LoVo (cell line): ENCODE data around the gene POPDC2.
A peak's percentile ranks its signal among the peaks of the same experiment; 100 is the strongest.

Source experiments
- DNase-seq: peaks from one replicate; pipeline ENCODE4 v3.0.0-alpha.2; 2016; ENCODE audit warnings: low spot score

The POPDC2 gene

DNA sequence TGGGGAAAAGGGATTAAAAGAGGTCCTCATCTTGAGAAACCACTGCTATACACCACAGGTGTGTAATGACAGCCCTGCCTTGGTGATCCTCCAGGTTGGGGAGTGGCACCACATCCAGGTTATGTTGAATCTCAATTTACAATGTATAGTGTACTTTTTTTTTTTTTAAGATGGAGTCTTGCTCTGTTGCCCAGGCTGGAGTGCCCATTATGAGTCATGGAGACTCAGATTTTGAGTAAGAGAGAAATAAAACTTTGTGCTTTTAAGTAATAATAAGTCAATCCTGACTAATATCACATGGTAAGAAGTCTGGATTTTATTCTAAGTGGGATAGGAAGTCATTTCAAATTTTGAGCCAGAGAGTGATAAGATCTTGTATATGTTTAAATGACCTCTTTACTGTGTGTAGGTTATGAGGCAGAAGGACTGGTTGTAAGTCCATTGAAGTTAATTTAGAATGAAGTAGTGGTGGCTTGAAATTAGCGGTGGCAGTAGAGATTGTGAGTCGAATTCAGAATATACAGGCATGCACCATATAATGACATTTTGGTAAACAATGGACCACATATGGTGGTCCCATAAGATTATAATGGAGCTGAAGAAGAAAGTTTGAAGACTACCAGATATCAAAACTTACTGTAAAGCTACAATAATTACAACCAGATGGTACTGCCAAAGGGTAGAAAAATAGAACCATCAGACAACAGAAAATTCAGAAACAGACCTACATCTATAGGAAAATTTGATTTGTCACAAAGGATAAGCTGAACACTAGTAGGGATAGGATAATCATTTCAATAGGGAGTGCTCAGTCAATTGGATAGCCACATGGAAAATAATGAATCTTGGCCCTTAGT is 20.7 kb downstream of the POPDC2 start:
- no peak for DNase-seq

DNA sequence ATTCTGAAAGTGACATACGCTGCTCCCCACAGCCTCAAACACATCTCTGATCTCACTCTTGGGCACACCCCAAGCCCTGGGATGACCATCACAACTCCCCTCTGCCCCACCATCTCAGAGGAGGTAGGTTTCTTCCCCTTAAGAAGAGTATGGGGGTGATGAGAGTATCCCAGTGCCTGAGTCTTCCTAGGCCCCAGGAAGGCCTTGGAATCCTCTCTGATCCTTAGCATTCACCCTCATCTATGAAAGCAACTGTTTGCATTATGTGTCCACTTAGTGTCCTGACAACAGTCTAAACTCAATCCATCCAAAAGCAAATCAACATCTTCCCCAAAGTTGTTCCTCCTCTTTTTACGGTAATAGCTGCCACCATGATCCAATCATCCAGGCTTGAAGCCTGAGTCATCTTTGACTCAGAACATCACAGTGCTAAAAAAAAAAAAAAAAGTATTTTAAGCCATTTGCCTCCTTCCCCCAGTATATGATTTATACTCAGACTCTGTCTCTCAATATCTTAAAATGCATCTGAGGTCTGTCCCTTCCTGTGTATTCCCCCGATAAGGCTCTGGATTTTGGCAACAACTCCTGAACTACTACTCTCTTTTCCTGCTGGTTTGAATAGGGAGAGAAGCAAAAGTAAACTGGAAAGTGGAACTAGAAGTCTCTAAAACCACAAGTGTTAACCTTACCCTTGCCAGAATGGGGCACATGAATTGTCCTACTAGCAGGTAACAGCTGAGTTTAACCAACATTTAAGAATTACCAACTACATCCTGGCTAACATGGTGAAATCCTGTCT is 22.5 kb downstream of the POPDC2 start:
- no peak for DNase-seq

DNA sequence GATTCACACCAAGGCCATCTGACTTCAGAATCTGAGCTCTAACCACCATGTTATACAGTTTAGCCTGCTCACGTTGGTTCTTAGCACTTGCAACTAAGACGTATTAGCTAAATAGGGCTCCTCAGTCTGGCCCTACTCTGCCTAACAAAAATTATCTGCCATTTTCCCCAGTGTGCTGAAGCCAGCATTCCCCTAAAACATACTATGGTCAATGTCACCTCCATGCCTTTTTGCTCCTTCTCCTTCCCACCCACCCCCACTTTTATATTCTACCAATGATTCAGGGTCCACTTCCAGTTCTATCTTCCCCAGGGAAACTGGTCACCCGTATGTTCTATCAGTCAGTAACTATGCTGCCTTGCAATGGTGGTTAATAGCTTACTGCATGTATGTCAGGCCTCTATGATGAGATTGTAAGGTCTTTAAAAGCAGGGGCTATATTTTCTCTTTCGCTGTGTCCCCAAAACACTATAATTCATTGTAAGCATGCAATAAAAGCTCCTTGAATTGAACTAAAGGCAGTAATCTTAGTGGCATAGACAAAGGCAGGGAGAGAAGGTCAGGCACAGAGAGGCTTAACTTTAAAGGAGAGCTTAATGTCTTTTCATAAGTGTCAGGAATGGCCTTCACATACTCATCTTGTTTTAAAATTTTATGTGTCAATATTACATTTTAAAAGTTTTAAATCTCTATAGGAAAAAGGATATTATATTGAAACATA is 23.3 kb downstream of the POPDC2 start:
- no peak for DNase-seq

DNA sequence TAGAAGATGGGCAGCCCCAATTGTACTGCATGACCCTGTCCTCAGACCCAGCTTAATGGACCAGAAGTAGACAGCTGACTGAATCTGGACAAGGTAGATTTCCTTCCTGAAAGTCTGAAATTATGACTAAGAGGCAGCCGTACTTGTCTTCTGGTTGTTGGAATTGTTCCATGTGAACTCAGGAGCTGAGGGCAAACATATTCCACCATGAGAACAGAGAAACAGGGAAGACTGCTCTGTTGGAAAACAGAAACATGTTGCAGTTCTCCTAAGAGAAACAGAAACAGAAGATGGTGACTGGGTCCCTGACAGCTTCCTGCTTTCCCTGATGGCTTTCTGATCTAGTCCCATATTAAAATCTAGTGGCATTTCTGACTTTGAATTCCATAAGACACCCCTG is 24.1 kb downstream of the POPDC2 start:
- peak; percentile 9 for DNase-seq

DNA sequence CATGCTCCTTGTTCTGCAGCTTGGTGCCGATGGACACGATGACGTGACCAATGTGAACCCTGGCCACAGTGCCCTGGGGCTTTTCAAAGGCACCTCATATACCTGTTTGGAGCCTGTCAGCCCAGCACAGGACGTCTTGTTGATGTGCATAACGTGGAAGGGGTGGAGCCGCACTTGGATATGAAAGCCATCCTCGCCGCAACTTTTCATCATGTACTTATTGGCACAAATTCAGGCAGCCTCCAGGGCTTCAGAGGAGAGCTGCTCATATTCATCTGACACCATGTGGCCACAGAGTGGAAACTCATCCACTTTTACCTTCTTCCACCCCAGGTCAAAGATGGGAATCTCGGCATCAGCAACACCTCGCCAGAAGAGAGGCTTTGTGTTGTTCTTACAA is 24.7 kb downstream of the POPDC2 start:
- no peak for DNase-seq

DNA sequence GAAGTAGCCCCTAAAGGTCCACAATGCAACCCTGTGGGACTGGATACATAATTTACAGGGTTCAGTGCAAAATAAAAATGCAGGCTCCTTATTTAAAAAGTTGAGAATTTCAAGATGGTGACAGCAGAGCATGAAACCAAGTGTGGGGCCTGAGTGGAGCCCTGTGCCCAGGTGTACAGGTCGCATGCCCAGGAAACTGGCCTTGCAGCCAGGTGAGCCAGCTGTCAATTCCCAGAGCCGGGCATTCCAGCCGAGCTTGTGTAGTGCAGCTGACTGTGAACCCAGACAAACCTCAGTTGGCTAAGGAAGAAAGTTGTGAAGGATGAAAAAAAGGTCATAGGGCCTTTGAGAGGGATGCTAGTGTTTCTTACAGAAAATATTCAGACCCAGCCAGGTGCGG is 27.6 kb downstream of the POPDC2 start:
- no peak for DNase-seq

DNA sequence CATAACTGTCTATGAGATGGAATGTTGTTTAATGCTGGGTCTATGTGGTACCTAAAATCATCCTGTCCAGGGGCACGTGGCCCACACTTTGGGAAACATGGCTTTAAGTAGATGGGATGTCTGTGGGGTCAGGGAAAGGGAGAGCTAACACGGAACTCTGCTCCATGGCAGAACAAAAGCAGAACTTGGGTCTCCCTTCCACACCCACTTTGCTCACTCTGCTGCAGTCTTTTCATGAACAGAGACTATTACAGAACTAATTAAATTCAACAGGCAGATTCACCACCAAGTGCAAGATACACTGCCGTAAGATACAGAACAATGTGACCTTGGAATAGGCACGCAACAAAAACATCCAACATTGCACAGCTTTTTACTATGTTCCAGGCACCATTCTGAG is 28.2 kb downstream of the POPDC2 start:
- no peak for DNase-seq

DNA sequence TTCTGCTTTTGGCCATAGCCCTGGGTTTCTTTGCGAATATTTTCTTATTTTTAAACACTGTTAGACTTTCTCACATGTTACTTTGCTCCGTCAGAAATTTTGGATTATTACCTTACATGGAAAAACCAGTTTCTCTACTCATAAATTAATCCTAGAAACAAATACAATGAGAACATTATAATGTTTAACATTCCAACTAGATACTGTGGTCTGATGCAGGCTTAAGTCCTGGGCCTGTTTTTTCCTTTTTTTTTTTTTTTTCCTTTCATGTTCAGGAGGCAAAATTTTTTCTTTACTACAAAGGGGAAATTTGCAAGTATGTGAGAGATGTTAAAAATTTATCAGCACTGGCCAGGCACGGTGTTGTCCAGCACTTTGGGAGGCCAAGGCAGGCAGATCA is 28.9 kb downstream of the POPDC2 start:
- DNase-seq: no peak

DNA sequence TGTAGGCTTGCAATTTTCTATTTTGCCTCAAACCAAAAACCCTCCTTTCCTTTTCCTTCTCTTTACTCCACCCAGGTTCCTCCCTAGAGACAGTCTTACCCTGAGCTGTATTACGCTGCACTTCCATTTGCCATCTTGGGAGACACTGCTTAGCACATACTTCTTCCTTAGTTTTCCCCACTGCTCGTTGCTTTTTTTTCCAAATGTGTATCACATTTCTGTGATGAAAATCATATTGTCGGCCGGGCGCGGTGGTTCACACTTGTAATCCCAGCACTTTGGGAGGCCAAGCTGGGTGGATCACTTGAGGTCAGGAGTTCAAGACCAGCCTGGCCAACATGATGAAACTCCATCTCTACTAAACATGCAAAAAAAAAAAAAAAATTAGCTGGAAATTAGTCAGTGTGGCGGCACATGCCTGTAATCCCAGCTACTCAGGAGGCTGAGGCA is 29.5 kb downstream of the POPDC2 start:
- no peak for DNase-seq

DNA sequence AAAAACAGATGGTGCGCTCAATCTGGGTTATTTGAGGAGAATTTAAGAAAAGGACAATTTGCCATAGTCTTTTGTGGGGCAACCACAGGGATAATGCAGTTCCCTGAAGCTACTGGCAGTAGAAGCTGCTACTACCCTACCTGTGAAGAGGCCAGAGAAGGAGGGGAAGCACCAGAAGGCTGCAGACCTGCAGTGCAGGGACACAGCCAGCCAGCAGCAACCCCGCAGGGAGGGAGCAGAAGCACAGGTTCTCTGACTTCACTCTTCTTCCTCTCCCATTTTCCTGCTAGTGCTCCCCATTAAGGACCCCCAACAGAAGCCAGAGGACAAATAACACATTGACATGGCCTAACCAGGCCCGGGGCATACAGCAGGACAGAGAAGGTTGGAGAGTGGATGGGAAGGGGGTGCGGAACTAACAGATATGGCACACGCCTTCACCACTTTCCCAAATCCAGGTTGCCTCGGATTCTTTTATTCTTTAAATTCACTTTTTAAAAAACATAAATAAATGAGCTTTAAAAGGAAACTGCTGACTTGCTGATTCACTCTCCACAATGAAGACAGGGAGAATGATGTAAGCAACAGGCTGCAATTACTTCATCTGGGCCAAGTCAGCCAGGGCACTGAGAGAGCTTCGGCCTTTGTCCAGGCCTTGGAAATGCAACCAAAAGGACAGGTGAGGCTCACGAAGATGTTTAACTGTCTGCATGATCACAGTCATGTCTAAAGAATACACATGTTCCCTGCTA is 30.1 kb downstream of the POPDC2 start:
- DNase-seq: no peak

DNA sequence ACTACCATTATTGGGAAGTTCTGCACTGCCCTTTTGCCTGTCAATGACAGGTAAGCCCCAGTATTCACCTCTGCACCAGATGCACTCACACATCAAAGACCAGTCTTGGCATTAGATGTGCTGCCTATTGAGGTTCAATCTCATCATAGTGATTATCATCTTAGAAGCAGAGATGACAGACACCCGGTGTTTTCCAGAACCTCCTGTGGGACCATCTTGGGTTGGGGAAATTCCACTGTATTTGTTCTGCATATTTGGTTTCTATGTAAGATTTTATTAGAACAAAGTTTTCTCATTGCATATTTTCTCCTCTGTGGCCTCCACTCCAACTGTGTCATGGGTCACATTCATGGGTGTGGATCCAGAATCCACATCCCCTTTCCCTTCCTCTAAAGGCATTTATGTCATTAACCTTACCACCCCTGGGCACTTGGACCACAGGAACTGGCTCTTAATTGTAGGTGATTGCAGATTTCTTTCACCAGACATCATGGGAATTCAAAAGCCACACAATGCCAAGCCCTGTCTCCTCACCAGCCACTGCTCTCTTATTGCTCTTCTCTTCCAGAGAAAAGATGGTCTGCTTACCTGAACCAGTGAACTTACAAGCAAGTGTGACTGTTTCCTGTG is 31.5 kb downstream of the POPDC2 start:
- peak; percentile 20 for DNase-seq

DNA sequence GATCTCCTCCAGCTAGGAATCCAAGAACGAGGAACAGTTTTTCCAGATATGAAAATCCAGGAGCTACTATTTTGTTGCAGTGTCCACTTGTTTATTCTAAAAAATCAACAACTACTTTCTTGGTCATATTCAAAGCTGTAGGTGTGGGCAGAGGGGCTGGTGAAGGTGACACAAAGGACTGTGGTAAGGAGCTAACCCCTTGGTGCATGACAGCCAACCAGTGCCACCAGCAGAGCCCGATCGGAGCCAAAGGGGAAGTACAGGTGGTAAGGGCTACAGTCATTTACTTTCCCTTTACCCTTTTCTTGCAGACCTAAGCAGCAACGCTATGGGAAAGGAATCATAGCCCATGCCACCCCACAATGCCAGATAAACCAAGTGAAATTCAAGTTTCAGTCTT is 32.0 kb downstream of the POPDC2 start:
- DNase-seq: no peak

DNA sequence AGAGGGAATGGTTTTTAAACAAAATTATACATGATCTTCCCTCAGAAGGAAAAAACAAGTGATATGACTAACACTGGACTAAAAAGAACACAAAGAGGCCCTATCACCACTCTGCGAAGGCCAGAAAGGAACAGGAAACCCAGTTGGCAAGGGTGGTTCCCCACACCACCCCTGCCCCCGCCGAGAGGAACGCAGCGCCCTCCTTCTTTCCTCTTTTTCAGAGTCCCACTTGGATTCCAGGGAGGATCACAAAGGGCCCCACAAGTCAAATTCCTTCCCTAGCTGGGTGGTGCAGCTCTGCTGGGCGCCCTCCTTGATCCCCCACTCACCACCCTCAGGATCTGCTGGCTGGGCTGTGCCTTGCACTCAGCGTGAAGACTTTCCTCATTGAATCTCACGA is 32.9 kb downstream of the POPDC2 start:
- DNase-seq: no peak

DNA sequence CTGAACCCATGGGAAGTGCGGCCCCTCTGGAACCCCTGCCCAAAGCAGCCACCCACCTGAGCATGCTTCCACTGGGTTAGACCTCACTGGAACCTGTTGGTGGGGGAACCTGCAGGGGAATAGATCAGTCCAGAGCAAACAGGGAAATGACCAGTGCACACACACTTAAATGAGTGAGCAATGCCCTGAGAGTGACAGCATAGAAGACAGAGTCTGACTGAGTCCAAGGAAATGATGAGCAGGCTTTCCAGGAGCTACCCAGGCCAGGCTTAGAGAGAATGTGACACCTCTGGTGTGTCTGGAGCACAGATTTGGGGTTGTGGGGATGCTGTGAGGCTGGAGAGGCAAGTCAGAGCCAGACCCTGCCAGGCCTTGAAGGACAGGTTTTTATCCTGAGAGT is 34.2 kb downstream of the POPDC2 start:
- no peak for DNase-seq

DNA sequence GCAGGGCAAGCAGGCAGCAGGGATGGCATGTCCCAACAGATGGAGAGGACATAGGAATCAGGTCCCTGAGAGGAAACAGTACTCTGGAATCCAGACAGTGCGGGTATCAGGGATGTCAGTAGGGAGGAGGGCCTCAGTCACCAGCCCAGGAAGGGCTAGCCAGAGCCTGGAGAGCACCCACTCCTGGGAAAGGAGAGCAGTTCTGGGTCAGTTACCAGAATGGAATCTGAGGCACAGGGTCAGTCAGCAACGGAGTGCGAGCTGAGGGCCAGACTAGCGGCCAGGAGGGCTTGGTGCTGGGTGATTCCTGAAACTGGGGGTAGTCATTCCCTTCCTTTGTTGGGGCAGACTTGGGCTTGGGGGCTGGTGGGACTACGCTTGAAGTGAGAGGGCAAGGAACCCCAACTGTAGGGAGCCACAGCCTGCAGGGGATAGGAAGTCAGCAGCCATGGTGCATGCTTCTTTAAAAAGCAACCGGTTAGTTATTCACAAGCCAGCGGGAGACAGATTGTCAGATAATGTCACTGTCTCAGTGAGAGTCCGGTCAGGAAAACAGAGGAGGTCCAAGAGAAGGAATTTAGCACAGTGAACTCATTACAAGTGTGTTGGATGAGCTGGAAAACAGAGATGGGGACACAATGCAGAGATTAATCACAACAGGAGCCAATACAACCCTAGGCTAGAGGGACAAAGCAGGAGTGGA is 34.8 kb downstream of the POPDC2 start:
- no peak for DNase-seq

DNA sequence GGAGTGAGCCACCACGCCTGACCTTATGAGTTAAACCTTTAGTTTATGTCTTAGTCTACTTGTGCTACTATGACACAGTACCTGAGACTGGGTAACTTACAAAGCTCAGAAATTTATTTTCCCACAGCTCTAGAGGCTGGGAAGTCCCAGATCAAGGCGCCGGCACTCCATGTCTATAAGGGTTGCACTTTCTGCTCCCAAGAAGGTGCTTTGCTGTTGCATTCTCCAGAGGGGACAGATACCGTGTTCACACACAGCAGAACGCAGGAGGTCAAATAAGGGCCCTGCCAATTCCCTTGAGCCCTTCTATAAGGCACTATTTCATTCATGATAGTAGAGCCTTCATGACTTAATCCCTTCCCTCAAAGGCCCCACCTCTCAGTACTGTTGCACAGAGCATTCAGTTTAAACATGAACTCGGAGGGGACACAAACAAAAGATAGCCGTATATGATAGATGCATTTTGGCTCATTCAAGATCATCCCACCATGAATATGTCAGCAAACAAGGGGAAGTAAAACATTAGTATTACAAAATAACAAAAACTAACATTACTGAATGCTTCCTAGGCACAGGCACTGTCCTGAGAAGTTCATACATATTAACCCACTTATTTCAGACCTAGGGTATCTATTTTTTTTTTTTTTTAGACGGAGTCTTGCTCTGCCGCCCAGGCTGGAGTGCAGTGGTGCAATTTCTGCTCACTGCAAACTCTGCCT is 36.2 kb downstream of the POPDC2 start:
- DNase-seq: no peak

DNA sequence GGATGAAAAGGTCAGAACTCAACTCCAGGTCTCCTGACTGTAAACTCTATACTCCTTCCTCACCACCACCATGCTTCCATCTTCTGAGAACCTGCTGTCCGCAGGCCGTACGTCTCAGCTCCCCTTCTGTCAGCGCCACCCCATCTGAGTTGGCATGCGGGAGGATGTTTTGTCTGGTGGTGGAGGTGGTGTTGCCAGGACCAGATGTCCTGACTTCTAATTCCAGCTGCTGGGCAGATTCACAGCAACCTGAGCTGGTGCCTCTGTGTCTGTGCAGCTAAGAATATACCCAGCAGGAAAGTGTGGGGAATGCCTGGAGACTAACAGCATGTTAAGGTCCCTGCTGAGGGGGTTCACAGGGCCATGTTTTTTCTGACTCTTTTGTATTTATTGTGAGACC is 39.5 kb downstream of the POPDC2 start:
- no peak for DNase-seq

DNA sequence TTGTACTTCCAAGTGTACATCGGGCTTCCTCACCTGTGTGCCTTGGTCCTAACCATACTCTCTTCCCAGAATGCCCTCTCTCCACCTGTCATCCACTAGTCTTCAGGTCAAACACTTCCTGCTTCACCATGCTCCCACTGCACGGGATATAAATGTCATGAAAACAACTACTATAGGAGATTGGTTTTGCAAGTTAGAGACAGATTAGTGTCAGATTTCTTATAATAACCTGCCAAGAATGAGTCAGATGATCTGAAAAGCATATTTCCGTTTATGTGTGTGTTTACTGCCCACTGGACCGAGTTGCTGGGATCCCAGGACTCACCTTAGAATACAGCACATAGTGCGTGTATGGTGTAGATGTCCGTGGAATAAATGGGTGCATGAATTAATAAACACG is 41.3 kb downstream of the POPDC2 start:
- DNase-seq: no peak

DNA sequence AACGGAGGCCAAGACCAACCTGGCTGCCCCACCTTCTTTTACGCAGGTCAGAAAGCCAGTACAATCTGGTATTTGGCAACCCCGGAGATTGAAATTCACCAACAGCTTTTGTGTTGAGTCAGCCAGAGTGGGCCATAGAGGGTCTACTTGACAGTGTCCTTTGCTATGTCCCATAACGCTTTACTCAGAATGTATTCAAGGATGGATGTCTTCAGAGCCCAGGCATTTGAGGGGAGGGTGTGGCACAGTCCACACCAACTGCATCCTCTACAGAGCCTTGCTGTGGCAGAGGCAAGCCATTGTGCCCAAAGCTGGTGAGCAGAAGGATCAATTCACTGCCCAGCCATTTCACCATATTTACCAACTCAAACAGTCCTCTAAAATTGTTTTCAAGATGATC is 44.3 kb downstream of the POPDC2 start:
- DNase-seq: no peak

DNA sequence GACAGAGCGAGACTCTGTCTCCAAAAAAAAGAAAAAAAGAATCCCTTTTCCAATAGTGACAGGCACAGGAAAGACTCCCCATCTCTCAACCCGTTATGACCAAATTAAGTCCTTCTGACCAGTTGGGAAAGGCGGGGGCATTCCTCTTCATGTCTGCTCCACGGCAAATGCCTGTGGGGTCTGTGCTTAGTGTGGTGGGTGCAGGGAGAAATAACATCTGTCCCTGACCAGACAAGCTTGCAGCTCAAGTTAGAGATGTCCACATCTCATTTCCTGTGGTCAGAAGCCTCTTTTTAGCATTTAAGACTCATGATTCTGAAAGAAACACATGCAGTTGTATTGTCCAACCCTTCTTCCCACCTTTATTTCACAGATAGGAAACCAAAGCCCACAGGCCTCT is 46.5 kb downstream of the POPDC2 start:
- DNase-seq: no peak
